HG02885 (cell line): ENCODE measurements around the gene SLC39A13.

Experiments
- ATAC-seq: cut with Tn5 transposase; IDR thresholded peaks from one replicate; pipeline ENCODE4 v1.9.1; 2021; ENCODE audit warnings: mild to moderate bottlenecking; ENCODE audit not compliant: unreplicated experiment, poor library complexity

SLC39A13 gene

GRCh38 chr11:47380078-47380477 is 28.3 kb upstream of the SLC39A13 start:
- no peak for ATAC-seq

- no peak for ATAC-seq
These were observed 25.3 kb upstream of the SLC39A13 start for GRCh38 chr11:47383071-47383470.

GRCh38 chr11:47384498-47384897 is 23.9 kb upstream of the SLC39A13 start:
- ATAC-seq: no peak

- no peak for ATAC-seq
These were observed 20.3 kb upstream of the SLC39A13 start for GRCh38 chr11:47387944-47388696.

GRCh38 chr11:47388697-47389576 is 19.5 kb upstream of the SLC39A13 start:
- ATAC-seq: no peak

- ATAC-seq: no peak
These were observed 18.6 kb upstream of the SLC39A13 start for GRCh38 chr11:47389577-47390421.

- ATAC-seq: no peak
These were observed 18.0 kb upstream of the SLC39A13 start for GRCh38 chr11:47390422-47390760.

GRCh38 chr11:47391077-47391583 is 17.3 kb upstream of the SLC39A13 start:
- ATAC-seq: peak; percentile 52

- ATAC-seq: no peak
These were observed 16.5 kb upstream of the SLC39A13 start for GRCh38 chr11:47391711-47392432.

- ATAC-seq: no peak
These were observed 15.7 kb upstream of the SLC39A13 start for GRCh38 chr11:47392546-47393162.

GRCh38 chr11:47393163-47394049 is 15.0 kb upstream of the SLC39A13 start:
- no peak for ATAC-seq

GRCh38 chr11:47394050-47394321 is 14.4 kb upstream of the SLC39A13 start:
- no peak for ATAC-seq

GRCh38 chr11:47394322-47395222 is 13.8 kb upstream of the SLC39A13 start:
- ATAC-seq: peak; percentile 64

- ATAC-seq: no peak
These were observed 13.0 kb upstream of the SLC39A13 start for GRCh38 chr11:47395223-47396048.

- ATAC-seq: no peak
These were observed 12.4 kb upstream of the SLC39A13 start for GRCh38 chr11:47396049-47396320.

GRCh38 chr11:47398011-47398410 is 10.4 kb upstream of the SLC39A13 start:
- no peak for ATAC-seq

- no peak for ATAC-seq
These were observed 9.8 kb upstream of the SLC39A13 start for GRCh38 chr11:47398551-47398950.
